Vagina (tissue), 2 donors: ENCODE measurements around the gene ASTN2.

Source experiments
- CTCF ChIP-seq, 3 experiments: fragments of 450-650 bp in 2 of 3; fragments of 200-600 bp in 1 of 3; sonication (generic) in 1 of 3; IDR thresholded peaks; one replicate each; pipeline ENCODE4 v1.5.1; 2017 to 2019; ENCODE audit warnings: antibody characterized with exemption in 3 of 3, mild to moderate bottlenecking in 2 of 3, moderate library complexity in 2 of 3
- POLR2A ChIP-seq, 2 donors: fragments of 450-650 bp; IDR thresholded peaks; one replicate each; pipeline ENCODE4 v1.6.1; 2017; ENCODE audit warnings: antibody characterized with exemption in 2 of 2, mild to moderate bottlenecking in 2 of 2, moderate library complexity in 2 of 2

GRCh38 chr9:117170567-117170966, 244.3 kb downstream of the ASTN2 start:
- TF ChIP-seq POLR2A (IDR thresholded peaks at IDR 0.05) (no peak), CTCF (IDR thresholded peaks at IDR 0.05) (no peak)
